Fibroblast of upper back skin (primary cell): ENCODE measurements around the gene CDY1B.
"Not testable (repeated sequence)": the region's sequence is repeated elsewhere in the genome, so short reads cannot be mapped to it uniquely, and the experiment has no call there.

ENCODE experiments used
- DNase-seq: peaks from one replicate; pipeline ENCODE4 v3.0.0-alpha.2; 2013

CDY1B gene

GRCh38 chrY:24047919-24048318 lies at the start of gene CDY1B:
Gene CDY1B, minus strand, starts transcription at chrY:24048019. Its CDS starts 331 bp downstream, at chrY:24047688.
- DNase-seq, result not testable (repeated sequence)

DNA sequence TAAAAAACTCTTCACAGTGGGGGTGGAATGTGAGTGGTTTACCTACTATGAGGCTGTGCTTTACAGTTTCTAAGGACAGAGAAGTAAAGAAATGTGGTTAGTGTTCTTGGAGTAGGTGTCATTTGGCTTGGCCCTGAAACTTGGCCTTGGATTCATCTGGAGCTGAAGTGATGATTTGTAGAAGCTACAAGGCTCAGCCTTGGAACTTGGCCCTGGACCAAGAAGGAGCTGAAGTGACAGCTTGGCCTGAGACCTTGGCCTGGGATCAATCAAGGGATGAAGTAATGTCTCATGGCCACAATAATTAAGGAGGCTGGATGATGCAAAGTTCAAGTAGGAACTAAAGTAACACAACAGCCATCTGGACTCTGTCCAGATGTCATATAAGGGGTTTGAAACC lies 1.7 kb upstream of the CDY1B start:
- DNase-seq, result not testable (repeated sequence)

DNA sequence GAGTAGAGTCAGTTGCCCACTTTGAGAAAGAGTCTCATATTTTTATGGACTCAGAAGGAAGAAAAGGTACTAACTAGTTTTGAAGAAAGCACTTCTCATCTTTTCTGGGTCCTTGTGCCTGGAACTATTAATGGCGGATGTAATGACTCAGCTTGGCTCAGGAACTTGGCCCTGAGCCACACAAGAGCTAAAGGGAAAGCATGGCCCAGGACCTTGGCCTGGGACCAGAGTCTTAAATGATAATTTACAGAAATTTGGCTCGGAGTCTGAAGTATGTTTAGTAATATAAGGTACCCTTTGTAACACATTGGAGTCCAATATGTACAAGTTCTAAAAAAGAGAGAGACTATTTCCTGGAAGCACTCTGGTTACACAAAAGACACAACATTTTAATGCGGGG lies 4.6 kb downstream of the CDY1B start:
- DNase-seq, result not testable (repeated sequence)

GRCh38 chrY:24039008-24039718 lies 8.7 kb downstream of the CDY1B start:
- DNase-seq, result not testable (repeated sequence)

- not testable (repeated sequence) for DNase-seq
Measured at GRCh38 chrY:24026212-24027103, 21.4 kb downstream of the CDY1B start.
